ENCODE results near the gene PRSS2.
"Not testable (repeated sequence)": the region's sequence is repeated elsewhere in the genome, so short reads cannot be mapped to it uniquely, and the experiment has no call there.

- TF ChIP-seq CTCF (IDR thresholded peaks at IDR 0.05); POLR2AphosphoS5 (IDR thresholded peaks at IDR 0.05; ENCODE audit: insufficient read depth in 1 of 2, low read depth in 1 of 2): not testable (repeated sequence)
These were observed 1.9 kb upstream of the PRSS2 start for GRCh38 chr7:142768885-142769284.

Measured in vagina (tissue), 2 donors.